KBM-7 (cell line): ENCODE results near the gene PMEPA1.

ENCODE experiments used
- DNase-seq: peaks from one replicate; pipeline ENCODE4 v3.0.0-alpha.2; 2015
- in situ Hi-C: fragments of 300-500 bp; cut with MboI; formaldehyde crosslinking; loops from 2 replicates; pipeline ENCODE4 v1.14.3; 2020; ENCODE audit warnings: low sequenced_read_pairs, low pct_unique_long_range_greater_than_20kb, mixed read lengths

PMEPA1 gene

GRCh38 chr20:57683881-57684807, 25.7 kb downstream of the PMEPA1 start:
- in situ Hi-C loops, result no loop called here
- no peak for DNase-seq

- in situ Hi-C loops, result no loop called here
These were observed 26.5 kb downstream of the PMEPA1 start for GRCh38 chr20:57683287-57683686.

GRCh38 chr20:57682184-57683101, 27.4 kb downstream of the PMEPA1 start:
- DNase-seq, result no peak

More at GRCh38 chr20:57683287-57683686, 26.5 kb downstream of the PMEPA1 start:
- DNase-seq, result no peak

GRCh38 chr20:57680934-57681914, 28.6 kb downstream of the PMEPA1 start:
- in situ Hi-C loops, result no loop called here
- DNase-seq, result no peak

More at GRCh38 chr20:57682184-57683101, 27.4 kb downstream of the PMEPA1 start:
- in situ Hi-C loops, result no loop called here

- DNase-seq, result no peak
- in situ Hi-C loops, result no loop called here
These were observed 29.6 kb downstream of the PMEPA1 start for GRCh38 chr20:57680131-57680716.

- DNase-seq, result no peak
- in situ Hi-C loops, result no loop called here
These were observed 30.7 kb downstream of the PMEPA1 start for GRCh38 chr20:57679113-57679512.

- in situ Hi-C loops, result no loop called here
- DNase-seq, result no peak
These were observed 31.5 kb downstream of the PMEPA1 start for GRCh38 chr20:57678340-57678739.

GRCh38 chr20:57677584-57677982, 32.2 kb downstream of the PMEPA1 start:
- in situ Hi-C loops, result no loop called here
- DNase-seq, result no peak

- no peak for DNase-seq
- in situ Hi-C loops, result no loop called here
These were observed 32.9 kb downstream of the PMEPA1 start for GRCh38 chr20:57676589-57677583.

GRCh38 chr20:57675773-57676172, 34.0 kb downstream of the PMEPA1 start:
- DNase-seq, result no peak
- in situ Hi-C loops, result no loop called here

- DNase-seq, result no peak
- in situ Hi-C loops, result no loop called here
These were observed 36.8 kb downstream of the PMEPA1 start for GRCh38 chr20:57672953-57673575.

- DNase-seq, result no peak
- in situ Hi-C loops, result no loop called here
These were observed 37.7 kb downstream of the PMEPA1 start for GRCh38 chr20:57672164-57672563.

GRCh38 chr20:57671662-57672061, 38.2 kb downstream of the PMEPA1 start:
- in situ Hi-C loops, result no loop called here
- no peak for DNase-seq

- DNase-seq, result no peak
- in situ Hi-C loops, result no loop called here
These were observed 38.8 kb downstream of the PMEPA1 start for GRCh38 chr20:57671072-57671391.

GRCh38 chr20:57670288-57671071, 39.3 kb downstream of the PMEPA1 start:
- in situ Hi-C loops, result no loop called here
- no peak for DNase-seq

- DNase-seq, result no peak
- in situ Hi-C loops, result no loop called here
These were observed 40.2 kb downstream of the PMEPA1 start for GRCh38 chr20:57669632-57670031.
